Measurements from ENCODE around the gene CASKIN2. TPM values are rescaled to one million over a fixed set of nuclear protein-coding genes. Genes with fewer than 3 reads are reported as not detected.

Gene CASKIN2, protein sequence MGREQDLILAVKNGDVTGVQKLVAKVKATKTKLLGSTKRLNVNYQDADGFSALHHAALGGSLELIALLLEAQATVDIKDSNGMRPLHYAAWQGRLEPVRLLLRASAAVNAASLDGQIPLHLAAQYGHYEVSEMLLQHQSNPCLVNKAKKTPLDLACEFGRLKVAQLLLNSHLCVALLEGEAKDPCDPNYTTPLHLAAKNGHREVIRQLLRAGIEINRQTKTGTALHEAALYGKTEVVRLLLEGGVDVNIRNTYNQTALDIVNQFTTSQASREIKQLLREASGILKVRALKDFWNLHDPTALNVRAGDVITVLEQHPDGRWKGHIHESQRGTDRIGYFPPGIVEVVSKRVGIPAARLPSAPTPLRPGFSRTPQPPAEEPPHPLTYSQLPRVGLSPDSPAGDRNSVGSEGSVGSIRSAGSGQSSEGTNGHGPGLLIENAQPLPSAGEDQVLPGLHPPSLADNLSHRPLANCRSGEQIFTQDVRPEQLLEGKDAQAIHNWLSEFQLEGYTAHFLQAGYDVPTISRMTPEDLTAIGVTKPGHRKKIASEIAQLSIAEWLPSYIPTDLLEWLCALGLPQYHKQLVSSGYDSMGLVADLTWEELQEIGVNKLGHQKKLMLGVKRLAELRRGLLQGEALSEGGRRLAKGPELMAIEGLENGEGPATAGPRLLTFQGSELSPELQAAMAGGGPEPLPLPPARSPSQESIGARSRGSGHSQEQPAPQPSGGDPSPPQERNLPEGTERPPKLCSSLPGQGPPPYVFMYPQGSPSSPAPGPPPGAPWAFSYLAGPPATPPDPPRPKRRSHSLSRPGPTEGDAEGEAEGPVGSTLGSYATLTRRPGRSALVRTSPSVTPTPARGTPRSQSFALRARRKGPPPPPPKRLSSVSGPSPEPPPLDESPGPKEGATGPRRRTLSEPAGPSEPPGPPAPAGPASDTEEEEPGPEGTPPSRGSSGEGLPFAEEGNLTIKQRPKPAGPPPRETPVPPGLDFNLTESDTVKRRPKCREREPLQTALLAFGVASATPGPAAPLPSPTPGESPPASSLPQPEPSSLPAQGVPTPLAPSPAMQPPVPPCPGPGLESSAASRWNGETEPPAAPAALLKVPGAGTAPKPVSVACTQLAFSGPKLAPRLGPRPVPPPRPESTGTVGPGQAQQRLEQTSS (N-terminal part only)
- total RNA-seq = 5.4 and 7.8 TPM in 2 replicates

DNA sequence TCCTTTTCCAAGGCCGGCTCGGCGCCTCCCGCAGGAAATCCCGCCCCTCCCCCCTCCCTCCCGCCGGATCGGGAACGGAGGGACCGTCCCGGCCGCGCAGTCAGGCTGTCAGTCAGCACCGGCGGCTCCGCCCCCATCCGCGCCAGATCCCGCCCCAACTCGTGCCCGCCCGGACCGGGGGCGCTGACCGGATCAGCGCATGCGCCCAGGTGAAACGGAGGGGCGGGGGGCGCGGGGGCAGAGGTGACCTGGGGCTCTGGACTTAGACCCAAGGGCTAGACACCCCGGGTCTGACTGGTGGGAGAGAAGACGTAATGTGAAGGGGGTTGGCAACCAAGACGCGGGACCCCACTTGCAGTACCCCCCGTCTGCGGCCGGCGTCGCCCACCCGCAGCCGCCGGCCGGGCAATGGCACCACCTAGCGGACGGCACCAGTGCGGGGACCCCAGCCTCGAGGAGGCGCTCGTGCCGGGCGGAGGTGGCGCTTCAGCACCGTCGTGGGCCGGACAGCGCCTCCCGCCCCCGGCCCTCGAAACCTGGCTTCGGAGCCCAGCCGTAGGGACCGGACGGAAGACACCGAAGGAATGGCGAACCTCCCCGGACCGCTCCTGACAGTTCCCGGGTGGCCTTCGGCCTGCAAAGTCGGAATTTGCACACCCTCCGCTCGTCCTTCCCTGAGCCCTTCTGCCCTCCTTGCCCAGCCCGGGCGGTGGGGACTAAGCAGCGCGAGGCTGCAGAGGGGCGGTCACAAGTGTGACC, at the start of gene CASKIN2:
Gene CASKIN2, minus strand, starts transcription at position 42 of the 759 bp plus-strand sequence. CDS start 1,733 bp downstream, outside the sequence.

DNA sequence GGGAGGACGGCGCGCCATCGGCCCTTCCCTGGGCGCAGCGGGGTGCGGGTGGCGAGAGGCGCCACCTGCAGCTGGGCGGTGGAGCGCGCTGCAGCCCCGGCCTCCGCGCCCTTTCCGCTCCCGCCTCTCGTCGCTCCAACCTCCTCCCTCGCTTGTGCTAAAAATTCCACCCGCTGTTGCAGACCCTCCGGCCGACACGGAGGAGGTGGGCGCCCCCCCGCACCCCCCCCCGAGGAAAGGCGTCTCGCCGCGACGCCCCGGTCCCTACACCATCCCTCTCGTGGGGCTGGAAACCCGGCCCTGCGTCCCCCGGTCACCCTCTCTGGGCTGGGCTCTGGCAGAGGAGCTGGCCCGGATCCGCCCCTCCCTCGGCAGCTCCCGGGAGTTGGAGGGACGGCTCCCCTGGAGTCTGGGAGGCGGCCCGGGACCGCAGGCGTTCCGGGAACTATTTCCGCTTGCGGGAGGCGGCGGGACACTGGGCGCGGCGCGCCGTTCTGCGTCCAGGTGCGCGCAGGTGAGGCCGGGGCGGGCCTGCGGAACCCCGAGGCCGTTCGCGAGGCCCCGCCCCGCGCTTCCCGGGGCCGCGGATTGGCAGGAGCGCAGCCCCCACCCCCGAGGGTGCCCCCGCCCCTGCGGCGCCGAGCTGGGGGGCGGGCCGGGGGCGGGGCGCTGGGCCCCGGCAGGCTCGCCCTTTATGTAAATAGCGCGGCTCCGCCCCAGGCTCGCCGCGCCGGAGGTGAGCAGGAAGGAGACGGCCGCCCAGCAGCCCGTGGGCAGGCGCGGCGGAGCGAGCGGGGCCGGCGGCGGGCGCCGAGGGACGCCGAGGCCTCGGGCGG, 9.9 kb upstream of the CASKIN2 start, which contains the start of gene LLGL2:
Gene LLGL2, plus strand, starts transcription at position 728 of the 836 bp plus-strand sequence. CDS start 17,730 bp downstream, outside the sequence.

DNA sequence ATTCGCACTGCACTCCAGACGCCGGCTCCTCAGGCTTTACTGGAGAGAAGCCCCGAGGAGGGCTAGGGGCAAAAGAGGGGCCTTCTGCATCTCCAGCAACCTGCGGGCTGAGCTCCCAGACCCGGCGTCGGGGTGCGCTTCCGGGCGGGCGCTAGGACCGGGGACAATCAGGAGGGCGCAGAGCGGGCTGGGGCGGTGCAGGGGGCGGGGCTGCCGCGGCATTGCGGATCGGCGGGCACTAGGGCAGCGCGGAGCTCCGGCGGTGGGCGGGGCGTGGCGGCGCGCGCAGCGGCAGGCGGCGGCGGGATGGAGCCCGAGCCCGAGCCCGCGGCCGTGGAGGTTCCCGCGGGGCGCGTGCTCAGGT, 900 bp upstream of the CASKIN2 start, which contains the start of gene TSEN54:
Gene TSEN54, plus strand, starts transcription at position 274 of the 364 bp plus-strand sequence. Its CDS starts 33 bp downstream, at position 307.

DNA sequence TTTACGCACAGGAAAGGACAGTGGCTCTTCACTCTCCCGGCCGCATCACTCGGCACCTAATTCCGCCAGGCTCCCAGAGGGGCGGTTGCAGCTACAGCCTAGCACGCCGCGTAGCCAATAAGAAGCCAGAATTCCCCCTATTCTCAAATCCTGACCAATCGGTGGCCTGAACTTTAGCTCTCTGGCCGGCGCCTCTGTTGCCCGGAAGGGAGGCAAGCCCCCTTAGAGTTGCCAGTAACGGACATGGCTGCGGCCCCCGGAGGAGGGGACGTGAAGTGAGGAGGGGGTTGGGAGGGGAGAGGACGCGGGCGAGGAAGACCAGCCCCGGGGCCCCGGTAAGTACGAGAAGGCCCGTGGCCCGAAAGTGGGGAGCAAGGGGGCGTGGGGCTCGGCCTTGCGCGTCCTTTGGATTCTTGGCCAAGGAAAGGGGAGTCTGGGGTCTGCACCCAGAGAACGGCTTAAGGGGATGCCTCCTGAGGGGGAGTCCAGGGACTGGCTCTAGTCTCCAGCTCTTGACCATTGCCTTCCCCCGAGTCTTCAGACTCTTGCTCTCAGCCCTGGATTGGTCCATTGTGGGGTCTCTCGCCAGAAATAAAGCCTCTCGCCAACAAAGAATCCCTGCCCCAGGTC, 58.8 kb downstream of the CASKIN2 start, which contains the start of gene TMEM94:
Gene TMEM94, plus strand, starts transcription at position 219 of the 630 bp plus-strand sequence. CDS start 15,271 bp downstream, outside the sequence.

Other genes starting within 250 kb of the CASKIN2 start
- 11.6 and 11.9 TPM in 2 replicates for gene MIF4GD, start 244.3 kb downstream of the CASKIN2 start, total RNA-seq
- gene SLC25A19, start 226.1 kb downstream of the CASKIN2 start, total RNA-seq = 4.1 and 7.9 TPM in 2 replicates
- gene GRB2, start 109.9 kb downstream of the CASKIN2 start, total RNA-seq = 74.9 and 81.5 TPM in 2 replicates
- 17.8 and 21.5 TPM in 2 replicates for gene TMEM94, start 58.9 kb downstream of the CASKIN2 start, total RNA-seq
- 5.8 and 8.2 TPM in 2 replicates for gene TSEN54, start 991 bp upstream of the CASKIN2 start, total RNA-seq
- 0.40 and 0.44 TPM in 2 replicates for gene LLGL2, start 10.2 kb upstream of the CASKIN2 start, total RNA-seq
- gene MYO15B, start 72.3 kb upstream of the CASKIN2 start, total RNA-seq = 2.9 and 3.3 TPM in 2 replicates
- gene SMIM5, start 117.9 kb upstream of the CASKIN2 start, total RNA-seq = 0.12 TPM in 1 of 2 replicates, not detected in the other
- gene RECQL5, start 151.6 kb upstream of the CASKIN2 start, total RNA-seq = 14.3 and 15.6 TPM in 2 replicates
- 51.7 and 62.6 TPM in 2 replicates for gene SAP30BP, start 151.8 kb upstream of the CASKIN2 start, total RNA-seq
- 0.37 and 0.40 TPM in 2 replicates for gene ITGB4, start 205.9 kb upstream of the CASKIN2 start, total RNA-seq
- 44.9 and 46.5 TPM in 2 replicates for gene GALK1, start 249.7 kb upstream of the CASKIN2 start, total RNA-seq